GM23338 (cell line): ENCODE results near the gene UTP4. TPM values are rescaled to one million over a fixed set of nuclear protein-coding genes. Genes with fewer than 3 reads are reported as not detected.

Source experiments
- ATAC-seq: fragments of 200-7000 bp; cut with Tn5 transposase; 3 replicates; pipeline ENCODE4 v1.9.1; 2020
- DNase-seq: peaks from one replicate; pipeline ENCODE4 v3.0.0-alpha.2; 2015; ENCODE audit warnings: low spot score
- H2AFZ ChIP-seq: fragments of 200-600 bp; sonication (generic); 2 replicates; pipeline ENCODE4 v1.8.0; 2016; ENCODE audit warnings: antibody characterized with exemption, mild to moderate bottlenecking, moderate library complexity
- H3F3A ChIP-seq: fragments of 200-600 bp; sonication (generic); replicated peaks from 2 replicates; pipeline ENCODE4 v1.8.0; 2017; ENCODE audit warnings: antibody characterized with exemption, mixed run types, low read depth
- H3K27ac ChIP-seq: fragments of 200-600 bp; sonication (generic); 2 replicates; pipeline ENCODE4 v1.6.1; 2016; ENCODE audit warnings: low read depth
- H3K27me3 ChIP-seq: fragments of 200-600 bp; sonication (generic); 2 replicates; pipeline ENCODE4 v1.8.0; 2016; ENCODE audit warnings: mild to moderate bottlenecking, mixed run types, moderate library complexity; ENCODE audit not compliant: insufficient read depth
- H3K36me3 ChIP-seq: fragments of 200-600 bp; sonication (generic); 2 replicates; pipeline ENCODE4 v1.8.0; 2016; ENCODE audit warnings: mild to moderate bottlenecking; ENCODE audit not compliant: insufficient read depth
- H3K4me1 ChIP-seq: fragments of 200-600 bp; sonication (generic); 2 replicates; pipeline ENCODE4 v1.8.0; 2016; ENCODE audit warnings: mild to moderate bottlenecking, moderate library complexity; ENCODE audit not compliant: insufficient read depth
- H3K4me2 ChIP-seq: fragments of 200-600 bp; sonication (generic); 2 replicates; pipeline ENCODE4 v1.7.1; 2017; ENCODE audit warnings: mixed run types
- H3K4me3 ChIP-seq: fragments of 200-600 bp; sonication (generic); 2 replicates; pipeline ENCODE4 v1.6.1; 2016; ENCODE audit warnings: mixed run types
- H3K79me2 ChIP-seq: fragments of 200-600 bp; sonication (generic); replicated peaks from 2 replicates; pipeline ENCODE4 v1.8.0; 2017; ENCODE audit warnings: mild to moderate bottlenecking; ENCODE audit not compliant: insufficient read depth
- H3K9me2 ChIP-seq: fragments of 200-600 bp; sonication (generic); 2 replicates; pipeline ENCODE4 v1.8.0; 2017; ENCODE audit not compliant: insufficient read depth
- H4K20me1 ChIP-seq: fragments of 200-600 bp; sonication (generic); replicated peaks from 2 replicates; pipeline ENCODE4 v1.8.0; 2017; ENCODE audit warnings: mild to moderate bottlenecking; ENCODE audit not compliant: insufficient read depth
- H3K27ac Mint-ChIP-seq: 2 replicates; pipeline ENCODE4 v1.8.0; 2020; ENCODE audit warnings: inconsistent platforms, mild to moderate bottlenecking, moderate library complexity, mixed read lengths
- H3K27me3 Mint-ChIP-seq: 3 replicates; pipeline ENCODE4 v1.8.0; 2022; ENCODE audit warnings: low read depth, mild to moderate bottlenecking, moderate library complexity, mixed read lengths, inconsistent platforms; ENCODE audit not compliant: insufficient read depth, poor library complexity
- H3K36me3 Mint-ChIP-seq: 3 replicates; pipeline ENCODE4 v1.8.0; 2021; ENCODE audit warnings: low read depth, mild to moderate bottlenecking, inconsistent platforms, moderate library complexity, mixed read lengths
- H3K4me1 Mint-ChIP-seq: 3 replicates; pipeline ENCODE4 v1.8.0; 2020; ENCODE audit warnings: mild to moderate bottlenecking, inconsistent platforms, mixed read lengths
- H3K4me3 Mint-ChIP-seq: 3 replicates; pipeline ENCODE4 v1.8.0; 2021; ENCODE audit warnings: moderate library complexity, mild to moderate bottlenecking, inconsistent platforms, mixed read lengths
- H3K9me3 Mint-ChIP-seq: 3 replicates; pipeline ENCODE4 v1.8.0; 2020; ENCODE audit warnings: moderate library complexity, mild to moderate bottlenecking, inconsistent platforms, mixed read lengths
- CREB1 ChIP-seq: fragments of 250-450 bp; sonication (Bioruptor Pico); IDR thresholded peaks from 2 replicates; pipeline ENCODE4 v1.5.0; 2020; ENCODE audit warnings: low read depth, mild to moderate bottlenecking, moderate library complexity
- EZH2 ChIP-seq: fragments of 200-600 bp; sonication (generic); IDR thresholded peaks from one replicate; pipeline ENCODE4 v1.8.0; 2017; ENCODE audit warnings: antibody characterized with exemption, mild to moderate bottlenecking, low read depth; ENCODE audit not compliant: unreplicated experiment
- EZH2phosphoT487 ChIP-seq: fragments of 200-600 bp; sonication (generic); IDR thresholded peaks from one replicate; pipeline ENCODE4 v1.8.1; 2018; ENCODE audit warnings: antibody characterized with exemption; ENCODE audit not compliant: unreplicated experiment
- JUNB ChIP-seq: IDR thresholded peaks from one replicate; pipeline ENCODE4 v1.6.1; 2016; ENCODE audit warnings: antibody characterized with exemption; ENCODE audit not compliant: unreplicated experiment
- NANOG ChIP-seq: IDR thresholded peaks from 2 replicates; pipeline ENCODE4 v1.6.1; 2016; ENCODE audit warnings: antibody characterized with exemption, borderline replicate concordance
- POLR2AphosphoS5 ChIP-seq: IDR thresholded peaks from 2 replicates; pipeline ENCODE4 v1.6.1; 2016; ENCODE audit warnings: antibody characterized with exemption, low read depth
- STAT1 ChIP-seq: IDR thresholded peaks from one replicate; pipeline ENCODE4 v1.6.1; 2016; ENCODE audit warnings: antibody characterized with exemption; ENCODE audit not compliant: unreplicated experiment
- ZNF114 ChIP-seq: fragments of 250-450 bp; sonication (Bioruptor Pico); IDR thresholded peaks from 2 replicates; pipeline ENCODE4 v1.5.0; 2020; ENCODE audit warnings: mild to moderate bottlenecking, moderate library complexity
- ZNF331 ChIP-seq: fragments of 250-450 bp; sonication (Bioruptor Pico); IDR thresholded peaks from 2 replicates; pipeline ENCODE4 v1.5.0; 2020; ENCODE audit warnings: low read depth, mild to moderate bottlenecking, moderate library complexity
- polyA plus RNA-seq: library from polyadenylated mRNA; unstranded; fragments of >200 nt; fragmentation: Nextera tagmentation; extraction: Ambion mirVana; gene quantifications from 2 replicates; pipeline ENCODE4 v1.2.1, GENCODE V29; 2016
- total RNA-seq: library from RNA; depleted of rRNA; stranded (reverse); fragments of >200 nt; shearing (Covaris generic); gene quantifications from 2 replicates; pipeline ENCODE4 v1.2.3, GENCODE V29; 2014
- TF ChIP-seq, protein P1 (sequence below), 2 experiments: fragments of 200-600 bp in 1 of 2; sonication (generic) in 1 of 2; conservative IDR thresholded peaks; 2 replicates each; pipeline versions ENCODE4 v1.5.1 to v1.6.1; 2016 to 2017; ENCODE audit warnings: antibody characterized with exemption in 2 of 2, low read depth in 2 of 2, mild to moderate bottlenecking in 2 of 2, moderate library complexity in 1 of 2
- TF ChIP-seq, protein P2 (sequence below): IDR thresholded peaks from 2 replicates; pipeline ENCODE4 v1.6.1; 2016; ENCODE audit warnings: antibody characterized with exemption
- TF ChIP-seq, protein P3 (sequence below): IDR thresholded peaks from one replicate; pipeline ENCODE4 v1.6.1; 2018; ENCODE audit warnings: antibody characterized with exemption; ENCODE audit not compliant: unreplicated experiment

Gene UTP4
- total and polyA plus RNA-seq, 2 experiments from 2014 or later, result 63.2 to 66.6 TPM

DNA sequence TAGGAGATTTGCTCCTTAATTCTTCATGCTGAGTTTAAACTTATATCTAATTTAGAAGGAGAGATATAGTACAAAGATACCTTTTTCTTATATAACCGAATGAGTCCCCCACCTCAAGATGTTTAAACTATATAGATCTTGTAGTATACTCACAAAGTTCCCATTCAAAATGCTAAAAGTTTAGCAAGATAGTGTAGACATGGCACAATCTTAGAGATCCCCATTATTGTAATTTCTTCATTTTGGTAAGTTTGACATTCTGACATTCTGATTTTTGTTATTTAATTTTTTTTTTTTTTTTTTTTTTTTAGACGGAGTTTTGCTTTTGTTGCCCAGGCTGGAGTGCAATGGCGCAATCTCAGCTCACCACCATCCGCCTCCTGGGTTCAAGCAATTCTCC lies 77.3 kb downstream of the UTP4 start:
- Histone ChIP-seq H4K20me1 (peaks cover 9% of the 10 kb centered on the region), H3K36me3 (no peaks in the 10 kb centered on the region), H3K27ac (no peak overlapping the region), H3K79me2 (peaks cover 28% of the 10 kb centered on the region), H3K9me2 (no peaks in the 10 kb centered on the region), H3K27me3 (no peaks in the 10 kb centered on the region), H3K4me2 (no peak overlapping the region), H3K4me3 (no peak overlapping the region), H3F3A (no peaks in the 10 kb centered on the region), H3K4me1 (no peaks in the 10 kb centered on the region), H2AFZ (no peak overlapping the region)
- TF ChIP-seq POLR2AphosphoS5, result no peak
- TF ChIP-seq, protein P1, sequence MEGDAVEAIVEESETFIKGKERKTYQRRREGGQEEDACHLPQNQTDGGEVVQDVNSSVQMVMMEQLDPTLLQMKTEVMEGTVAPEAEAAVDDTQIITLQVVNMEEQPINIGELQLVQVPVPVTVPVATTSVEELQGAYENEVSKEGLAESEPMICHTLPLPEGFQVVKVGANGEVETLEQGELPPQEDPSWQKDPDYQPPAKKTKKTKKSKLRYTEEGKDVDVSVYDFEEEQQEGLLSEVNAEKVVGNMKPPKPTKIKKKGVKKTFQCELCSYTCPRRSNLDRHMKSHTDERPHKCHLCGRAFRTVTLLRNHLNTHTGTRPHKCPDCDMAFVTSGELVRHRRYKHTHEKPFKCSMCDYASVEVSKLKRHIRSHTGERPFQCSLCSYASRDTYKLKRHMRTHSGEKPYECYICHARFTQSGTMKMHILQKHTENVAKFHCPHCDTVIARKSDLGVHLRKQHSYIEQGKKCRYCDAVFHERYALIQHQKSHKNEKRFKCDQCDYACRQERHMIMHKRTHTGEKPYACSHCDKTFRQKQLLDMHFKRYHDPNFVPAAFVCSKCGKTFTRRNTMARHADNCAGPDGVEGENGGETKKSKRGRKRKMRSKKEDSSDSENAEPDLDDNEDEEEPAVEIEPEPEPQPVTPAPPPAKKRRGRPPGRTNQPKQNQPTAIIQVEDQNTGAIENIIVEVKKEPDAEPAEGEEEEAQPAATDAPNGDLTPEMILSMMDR (conservative IDR thresholded peaks at IDR 0.05; ENCODE audit: low read depth in 2 of 2), result no peak
- TF ChIP-seq, protein P2, sequence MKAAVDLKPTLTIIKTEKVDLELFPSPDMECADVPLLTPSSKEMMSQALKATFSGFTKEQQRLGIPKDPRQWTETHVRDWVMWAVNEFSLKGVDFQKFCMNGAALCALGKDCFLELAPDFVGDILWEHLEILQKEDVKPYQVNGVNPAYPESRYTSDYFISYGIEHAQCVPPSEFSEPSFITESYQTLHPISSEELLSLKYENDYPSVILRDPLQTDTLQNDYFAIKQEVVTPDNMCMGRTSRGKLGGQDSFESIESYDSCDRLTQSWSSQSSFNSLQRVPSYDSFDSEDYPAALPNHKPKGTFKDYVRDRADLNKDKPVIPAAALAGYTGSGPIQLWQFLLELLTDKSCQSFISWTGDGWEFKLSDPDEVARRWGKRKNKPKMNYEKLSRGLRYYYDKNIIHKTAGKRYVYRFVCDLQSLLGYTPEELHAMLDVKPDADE, result no peak
- TF ChIP-seq, protein P3, sequence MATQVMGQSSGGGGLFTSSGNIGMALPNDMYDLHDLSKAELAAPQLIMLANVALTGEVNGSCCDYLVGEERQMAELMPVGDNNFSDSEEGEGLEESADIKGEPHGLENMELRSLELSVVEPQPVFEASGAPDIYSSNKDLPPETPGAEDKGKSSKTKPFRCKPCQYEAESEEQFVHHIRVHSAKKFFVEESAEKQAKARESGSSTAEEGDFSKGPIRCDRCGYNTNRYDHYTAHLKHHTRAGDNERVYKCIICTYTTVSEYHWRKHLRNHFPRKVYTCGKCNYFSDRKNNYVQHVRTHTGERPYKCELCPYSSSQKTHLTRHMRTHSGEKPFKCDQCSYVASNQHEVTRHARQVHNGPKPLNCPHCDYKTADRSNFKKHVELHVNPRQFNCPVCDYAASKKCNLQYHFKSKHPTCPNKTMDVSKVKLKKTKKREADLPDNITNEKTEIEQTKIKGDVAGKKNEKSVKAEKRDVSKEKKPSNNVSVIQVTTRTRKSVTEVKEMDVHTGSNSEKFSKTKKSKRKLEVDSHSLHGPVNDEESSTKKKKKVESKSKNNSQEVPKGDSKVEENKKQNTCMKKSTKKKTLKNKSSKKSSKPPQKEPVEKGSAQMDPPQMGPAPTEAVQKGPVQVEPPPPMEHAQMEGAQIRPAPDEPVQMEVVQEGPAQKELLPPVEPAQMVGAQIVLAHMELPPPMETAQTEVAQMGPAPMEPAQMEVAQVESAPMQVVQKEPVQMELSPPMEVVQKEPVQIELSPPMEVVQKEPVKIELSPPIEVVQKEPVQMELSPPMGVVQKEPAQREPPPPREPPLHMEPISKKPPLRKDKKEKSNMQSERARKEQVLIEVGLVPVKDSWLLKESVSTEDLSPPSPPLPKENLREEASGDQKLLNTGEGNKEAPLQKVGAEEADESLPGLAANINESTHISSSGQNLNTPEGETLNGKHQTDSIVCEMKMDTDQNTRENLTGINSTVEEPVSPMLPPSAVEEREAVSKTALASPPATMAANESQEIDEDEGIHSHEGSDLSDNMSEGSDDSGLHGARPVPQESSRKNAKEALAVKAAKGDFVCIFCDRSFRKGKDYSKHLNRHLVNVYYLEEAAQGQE, result no peak
- TF ChIP-seq JUNB, result no peak
- no peak for TF ChIP-seq CREB1 (CRISPR knock-in tag)
- TF ChIP-seq EZH2phosphoT487, result no peak
- no peak for TF ChIP-seq ZNF331 (CRISPR knock-in tag)
- no peak for TF ChIP-seq NANOG
- TF ChIP-seq STAT1, result no peak
- H3K36me3 Mint-ChIP-seq, result no peaks in the 10 kb centered on the region; the same call in 2 of the 3 replicates
- ATAC-seq, result no peak
- no peak for DNase-seq
- no peak overlapping the region for H3K27ac Mint-ChIP-seq
- no peak overlapping the region for H3K4me3 Mint-ChIP-seq
- no peaks in the 10 kb centered on the region for H3K4me1 Mint-ChIP-seq
- no peaks in the 10 kb centered on the region for H3K9me3 Mint-ChIP-seq
- H3K27me3 Mint-ChIP-seq, result peaks cover 1% of the 10 kb centered on the region

DNA sequence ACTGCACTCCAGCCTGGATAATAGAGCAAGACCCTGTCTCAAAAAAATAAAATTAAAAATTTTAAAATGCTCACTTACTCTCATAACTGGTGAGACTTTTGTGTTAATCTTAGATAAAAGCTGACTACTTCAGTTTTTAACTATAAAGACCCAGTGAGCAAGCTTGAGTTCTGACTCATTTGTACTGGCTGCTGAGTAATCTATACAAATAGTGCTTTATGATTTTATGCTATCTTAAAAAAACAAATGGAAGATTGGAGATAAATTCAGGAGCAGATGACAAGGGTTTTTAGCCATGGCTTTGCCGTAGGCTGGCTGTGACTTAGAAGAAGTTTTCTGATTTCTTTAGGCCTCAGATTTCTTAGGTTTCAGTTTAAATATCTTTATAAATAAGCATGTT lies 85.0 kb downstream of the UTP4 start:
- Histone ChIP-seq H4K20me1 (peaks cover 4% of the 10 kb centered on the region), H3K79me2 (peaks cover 75% of the 10 kb centered on the region)
- no peak overlapping the region for H3K27ac Mint-ChIP-seq
- TF ChIP-seq ZNF331 (CRISPR knock-in tag) (no peak), JUNB (no peak), EZH2 (no peak), ZNF114 (no peak), NANOG (no peak), CREB1 (CRISPR knock-in tag) (no peak)
- TF ChIP-seq, protein P3, result no peak
- TF ChIP-seq, protein P2, result no peak

More for the DNA sequence above, 85.0 kb downstream of the UTP4 start:
- H3K27me3 Mint-ChIP-seq, result no peaks in the 10 kb centered on the region
- no peaks in the 10 kb centered on the region for H3K9me2 ChIP-seq
- DNase-seq (no peak), ATAC-seq (no peak)
- H3K4me3 Mint-ChIP-seq, result no peak overlapping the region
- H3K27me3 ChIP-seq, result no peaks in the 10 kb centered on the region
- no peaks in the 10 kb centered on the region for H3K4me1 Mint-ChIP-seq
- no peak overlapping the region for H3K4me3 ChIP-seq
- no peak overlapping the region for H2AFZ ChIP-seq
- no peak overlapping the region for H3K4me2 ChIP-seq
- H3K27ac ChIP-seq, result no peak overlapping the region
- H3K9me3 Mint-ChIP-seq, result no peaks in the 10 kb centered on the region
- H3F3A ChIP-seq, result no peaks in the 10 kb centered on the region
- H3K4me1 ChIP-seq, result no peaks in the 10 kb centered on the region
- no peaks in the 10 kb centered on the region for H3K36me3 Mint-ChIP-seq
- no peaks in the 10 kb centered on the region; the same call in 1 of the 2 replicates for H3K36me3 ChIP-seq
